Loucy (cell line): ENCODE measurements around the gene STRADB.

Experiments
- EZH2phosphoT487 ChIP-seq: fragments of 200-600 bp; IDR thresholded peaks from 2 replicates; pipeline ENCODE4 v1.6.1; 2018; ENCODE audit warnings: antibody characterized with exemption, mild to moderate bottlenecking, moderate library complexity, borderline replicate concordance
- TF ChIP-seq, protein P1 (sequence below): fragments of 200-600 bp; sonication (generic); conservative IDR thresholded peaks from 2 replicates; pipeline ENCODE4 v1.5.1; 2014; ENCODE audit warnings: mild to moderate bottlenecking, antibody characterized with exemption, low read length

DNA sequence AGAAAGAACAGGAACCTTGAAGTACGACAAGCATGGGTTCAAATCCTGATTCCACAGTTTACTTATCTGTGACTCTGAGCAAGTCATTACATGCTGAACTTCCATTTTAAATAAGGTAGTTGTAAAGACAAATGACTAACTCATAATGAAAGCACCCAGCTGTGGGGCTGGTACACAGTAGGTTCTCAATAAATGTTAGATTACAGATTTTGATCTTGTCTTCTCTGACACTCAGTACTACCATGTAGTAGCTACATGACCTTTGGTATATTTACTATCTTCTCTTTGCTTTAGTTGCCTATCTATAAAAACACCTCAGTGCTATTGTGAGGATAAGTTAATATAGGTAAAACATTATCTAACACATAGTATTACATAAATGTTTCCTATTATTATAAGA is 3.5 kb upstream of the STRADB start:
- TF ChIP-seq, protein P1, sequence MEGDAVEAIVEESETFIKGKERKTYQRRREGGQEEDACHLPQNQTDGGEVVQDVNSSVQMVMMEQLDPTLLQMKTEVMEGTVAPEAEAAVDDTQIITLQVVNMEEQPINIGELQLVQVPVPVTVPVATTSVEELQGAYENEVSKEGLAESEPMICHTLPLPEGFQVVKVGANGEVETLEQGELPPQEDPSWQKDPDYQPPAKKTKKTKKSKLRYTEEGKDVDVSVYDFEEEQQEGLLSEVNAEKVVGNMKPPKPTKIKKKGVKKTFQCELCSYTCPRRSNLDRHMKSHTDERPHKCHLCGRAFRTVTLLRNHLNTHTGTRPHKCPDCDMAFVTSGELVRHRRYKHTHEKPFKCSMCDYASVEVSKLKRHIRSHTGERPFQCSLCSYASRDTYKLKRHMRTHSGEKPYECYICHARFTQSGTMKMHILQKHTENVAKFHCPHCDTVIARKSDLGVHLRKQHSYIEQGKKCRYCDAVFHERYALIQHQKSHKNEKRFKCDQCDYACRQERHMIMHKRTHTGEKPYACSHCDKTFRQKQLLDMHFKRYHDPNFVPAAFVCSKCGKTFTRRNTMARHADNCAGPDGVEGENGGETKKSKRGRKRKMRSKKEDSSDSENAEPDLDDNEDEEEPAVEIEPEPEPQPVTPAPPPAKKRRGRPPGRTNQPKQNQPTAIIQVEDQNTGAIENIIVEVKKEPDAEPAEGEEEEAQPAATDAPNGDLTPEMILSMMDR = no peak
- no peak for TF ChIP-seq EZH2phosphoT487
